OCI-LY7 (cell line): ENCODE results near the gene CLRN3.

Experiments used
- CTCF ChIP-seq: fragments of 200-600 bp; sonication (generic); conservative IDR thresholded peaks from 2 replicates; pipeline ENCODE4 v1.5.1; 2014; ENCODE audit warnings: mild to moderate bottlenecking, antibody characterized with exemption, low read length, moderate library complexity, mixed read lengths
- EZH2phosphoT487 ChIP-seq: fragments of 200-600 bp; sonication (generic); IDR thresholded peaks from 2 replicates; pipeline ENCODE4 v1.6.1; 2018; ENCODE audit warnings: low read depth, borderline replicate concordance, mild to moderate bottlenecking, mixed run types, antibody characterized with exemption, low read length, moderate library complexity, mixed read lengths

GRCh38 chr10:127834221-127834620, 58.5 kb downstream of the CLRN3 start:
- no peak for TF ChIP-seq CTCF
- no peak for TF ChIP-seq EZH2phosphoT487
